Upper lobe of left lung (tissue), 4 donors: ENCODE measurements around the gene PUSL1.

Experiments used
- CTCF ChIP-seq, 6 experiments: fragments of 450-650 bp in 4 of 6; fragments of 200-600 bp in 2 of 6; sonication (generic) in 2 of 6; IDR thresholded peaks; one replicate each; pipeline ENCODE4 v1.5.1; 2016 to 2019; ENCODE audit warnings: antibody characterized with exemption in 6 of 6
- EP300 ChIP-seq, 4 donors: sonication (generic); formaldehyde crosslinking; IDR thresholded peaks; one replicate each; pipeline ENCODE4 v1.5.1; 2017; ENCODE audit warnings: antibody characterized with exemption in 4 of 4, control low read depth in 2 of 4
- POLR2A ChIP-seq, 4 donors: fragments of 450-650 bp; IDR thresholded peaks; one replicate each; pipeline ENCODE4 v1.5.1; 2016 to 2017; ENCODE audit warnings: antibody characterized with exemption in 4 of 4, mild to moderate bottlenecking in 2 of 4

GRCh38 chr1:1332031-1332755, 23.8 kb downstream of the PUSL1 start:
- TF ChIP-seq CTCF (IDR thresholded peaks at IDR 0.05) (no peak), POLR2A (IDR thresholded peaks at IDR 0.05) (no peak), EP300 (IDR thresholded peaks at IDR 0.05) (no peak)
